Loucy (cell line): ENCODE results near the gene RBM15.

Experiments
- CTCF ChIP-seq: fragments of 200-600 bp; sonication (generic); conservative IDR thresholded peaks from 2 replicates; pipeline ENCODE4 v1.5.1; 2014; ENCODE audit warnings: mild to moderate bottlenecking, antibody characterized with exemption, low read length
- EZH2phosphoT487 ChIP-seq: fragments of 200-600 bp; IDR thresholded peaks from 2 replicates; pipeline ENCODE4 v1.6.1; 2018; ENCODE audit warnings: antibody characterized with exemption, mild to moderate bottlenecking, moderate library complexity, borderline replicate concordance

GRCh38 chr1:110390096-110390495, 50.9 kb downstream of the RBM15 start:
- no peak for TF ChIP-seq CTCF
- TF ChIP-seq EZH2phosphoT487, result no peak
